ENCODE results near the gene MINDY4. TPM values are rescaled to one million over a fixed set of nuclear protein-coding genes. Genes with fewer than 3 reads are reported as not detected.

The MINDY4 gene
- total RNA-seq, 1 donor from 2014 or later = 13.8 TPM

DNA sequence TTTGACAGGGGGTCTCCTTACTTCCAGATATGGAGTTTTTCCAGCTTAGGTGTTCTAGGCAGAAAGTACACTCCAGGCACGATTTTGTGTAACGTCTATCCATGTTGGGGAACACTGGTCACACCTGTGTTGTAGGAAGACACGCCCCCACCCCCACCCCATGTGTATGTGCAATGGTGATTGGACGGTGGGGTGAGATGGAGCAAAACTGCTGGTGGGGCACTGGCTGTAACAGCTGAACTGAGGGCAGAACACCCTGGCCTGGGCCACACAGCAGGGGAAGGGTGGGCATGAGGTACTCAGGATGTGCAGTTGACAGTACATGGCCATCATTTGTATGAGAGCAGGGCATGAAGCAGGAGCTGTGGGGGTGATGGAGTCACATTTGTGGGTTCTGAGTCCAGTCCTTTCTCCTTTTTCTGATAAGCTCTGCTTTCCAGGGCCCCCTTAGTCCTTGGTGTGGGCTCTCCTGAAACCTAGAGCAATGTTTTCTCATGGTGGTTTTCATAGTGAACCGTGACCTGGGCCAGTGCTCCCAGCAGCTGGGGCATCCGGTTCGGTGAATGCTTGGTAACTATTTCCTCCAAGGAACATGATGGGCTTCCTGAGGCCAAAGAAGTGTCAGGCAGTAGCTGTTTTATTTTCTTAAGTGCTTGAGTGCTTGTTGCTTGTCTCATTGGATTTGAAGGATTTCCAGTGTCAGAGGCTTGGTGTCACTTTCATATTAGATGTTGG is 77.1 kb downstream of the MINDY4 start:
- DNase-seq = no peak
- intact Hi-C loops (cut with DNase I) = no loop called here
- Histone ChIP-seq H3K4me3 (no peak overlapping the region), H3K27me3 (ENCODE audit: low read depth) (no peaks in the 10 kb centered on the region), H3K36me3 (peaks cover 3% of the 10 kb centered on the region), H3K4me1 (peaks cover 55% of the 10 kb centered on the region), H3K27ac (no peak overlapping the region), H3K9me3 (no peaks in the 10 kb centered on the region)
- ATAC-seq = no peak
- TF ChIP-seq, protein P1, sequence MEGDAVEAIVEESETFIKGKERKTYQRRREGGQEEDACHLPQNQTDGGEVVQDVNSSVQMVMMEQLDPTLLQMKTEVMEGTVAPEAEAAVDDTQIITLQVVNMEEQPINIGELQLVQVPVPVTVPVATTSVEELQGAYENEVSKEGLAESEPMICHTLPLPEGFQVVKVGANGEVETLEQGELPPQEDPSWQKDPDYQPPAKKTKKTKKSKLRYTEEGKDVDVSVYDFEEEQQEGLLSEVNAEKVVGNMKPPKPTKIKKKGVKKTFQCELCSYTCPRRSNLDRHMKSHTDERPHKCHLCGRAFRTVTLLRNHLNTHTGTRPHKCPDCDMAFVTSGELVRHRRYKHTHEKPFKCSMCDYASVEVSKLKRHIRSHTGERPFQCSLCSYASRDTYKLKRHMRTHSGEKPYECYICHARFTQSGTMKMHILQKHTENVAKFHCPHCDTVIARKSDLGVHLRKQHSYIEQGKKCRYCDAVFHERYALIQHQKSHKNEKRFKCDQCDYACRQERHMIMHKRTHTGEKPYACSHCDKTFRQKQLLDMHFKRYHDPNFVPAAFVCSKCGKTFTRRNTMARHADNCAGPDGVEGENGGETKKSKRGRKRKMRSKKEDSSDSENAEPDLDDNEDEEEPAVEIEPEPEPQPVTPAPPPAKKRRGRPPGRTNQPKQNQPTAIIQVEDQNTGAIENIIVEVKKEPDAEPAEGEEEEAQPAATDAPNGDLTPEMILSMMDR (IDR thresholded peaks at IDR 0.05) = no peak

- Histone ChIP-seq H3K9me3 (no peaks in the 10 kb centered on the region), H3K27ac (no peak overlapping the region), H3K36me3 (peaks cover 11% of the 10 kb centered on the region), H3K4me3 (no peak overlapping the region), H3K4me1 (peaks cover 42% of the 10 kb centered on the region), H3K27me3 (ENCODE audit: low read depth) (no peaks in the 10 kb centered on the region)
- intact Hi-C loops (cut with DNase I) = no loop called here
- TF ChIP-seq, protein P1 (IDR thresholded peaks at IDR 0.05) = no peak
- no peak for ATAC-seq
- no peak for DNase-seq
Observed at GRCh38 chr7:30849565-30849964, 78.3 kb downstream of the MINDY4 start.

GRCh38 chr7:30850426-30850825 is 79.2 kb downstream of the MINDY4 start:
- no peak overlapping the region for H3K27ac ChIP-seq
- no peak for DNase-seq

GRCh38 chr7:30851651-30852307 is 80.6 kb downstream of the MINDY4 start:
- H3K4me3 ChIP-seq = no peak overlapping the region

More at GRCh38 chr7:30850426-30850825, 79.2 kb downstream of the MINDY4 start:
- intact Hi-C loops (cut with DNase I) = no loop called here
- Histone ChIP-seq H3K4me3 (no peak overlapping the region), H3K36me3 (peaks cover 14% of the 10 kb centered on the region), H3K27me3 (ENCODE audit: low read depth) (no peaks in the 10 kb centered on the region), H3K9me3 (no peaks in the 10 kb centered on the region), H3K4me1 (peaks cover 34% of the 10 kb centered on the region)
- TF ChIP-seq, protein P1 (IDR thresholded peaks at IDR 0.05) = no peak
- ATAC-seq = no peak

GRCh38 chr7:30852308-30852684 is 81.1 kb downstream of the MINDY4 start:
- Histone ChIP-seq H3K36me3 (peaks cover 20% of the 10 kb centered on the region), H3K4me1 (peaks cover 15% of the 10 kb centered on the region), H3K4me3 (no peak overlapping the region), H3K27me3 (ENCODE audit: low read depth) (no peaks in the 10 kb centered on the region), H3K9me3 (no peaks in the 10 kb centered on the region), H3K27ac (no peak overlapping the region)
- TF ChIP-seq, protein P1 (IDR thresholded peaks at IDR 0.05) = no peak
- ATAC-seq (no peak), DNase-seq (no peak)
- intact Hi-C loops (cut with DNase I) = no loop called here

More at GRCh38 chr7:30851651-30852307, 80.6 kb downstream of the MINDY4 start:
- TF ChIP-seq, protein P1 (IDR thresholded peaks at IDR 0.05) = no peak
- DNase-seq = no peak
- H3K27me3 ChIP-seq (ENCODE audit: low read depth) = no peaks in the 10 kb centered on the region
- H3K4me1 ChIP-seq = peaks cover 20% of the 10 kb centered on the region
- intact Hi-C loops (cut with DNase I) = no loop called here
- no peaks in the 10 kb centered on the region for H3K9me3 ChIP-seq
- H3K36me3 ChIP-seq = peaks cover 17% of the 10 kb centered on the region
- H3K27ac ChIP-seq = no peak overlapping the region
- ATAC-seq = no peak
